DMS 273 (cell line): ENCODE data around the gene PRTFDC1.
A peak's percentile ranks its signal among the peaks of the same experiment; 100 is the strongest.
"Not testable (repeated sequence)": the region's sequence is repeated elsewhere in the genome, so short reads cannot be mapped to it uniquely, and the experiment has no call there.

Experiments
- DNase-seq: peaks from one replicate; lab custom pipeline; 2025; ENCODE audit not compliant: unreplicated experiment; lab: John Stamatoyannopoulos, UW

Gene PRTFDC1

DNA sequence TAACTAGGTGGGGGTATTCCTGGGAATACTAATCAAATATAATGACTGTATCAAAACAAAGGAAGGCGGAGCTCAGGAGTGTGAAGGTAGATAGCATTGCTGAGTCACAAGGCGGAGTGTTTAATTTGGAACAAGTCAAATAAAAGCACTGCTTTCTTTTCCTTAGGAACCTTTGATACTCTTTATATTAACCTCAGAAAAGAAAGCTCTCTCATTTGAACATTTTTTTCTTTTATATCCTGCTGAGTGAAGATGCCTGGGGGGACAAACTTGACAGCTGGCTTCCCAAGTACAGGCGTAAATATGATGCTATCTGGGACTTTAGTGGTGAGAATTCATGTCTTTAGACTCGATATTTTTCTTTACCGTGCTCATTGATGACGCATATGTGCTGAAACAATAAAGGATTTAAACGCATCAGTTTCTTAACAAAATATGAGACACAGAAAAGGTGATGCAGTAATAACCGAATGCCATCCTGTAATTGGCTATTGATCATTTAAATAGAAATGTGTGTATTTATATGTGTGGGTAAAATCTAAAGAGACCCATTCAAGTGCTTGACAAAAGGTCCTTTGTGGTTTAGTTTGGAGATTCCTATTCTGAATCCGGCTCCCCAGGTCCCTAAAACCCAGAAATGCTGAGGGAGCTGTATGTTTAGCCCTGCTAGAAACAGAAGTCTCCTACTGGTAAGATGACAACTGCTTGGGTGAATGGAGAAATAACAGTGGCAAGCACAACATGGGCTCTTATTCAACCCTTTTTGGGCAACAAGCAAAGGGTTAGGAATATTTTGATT, 102.7 kb downstream of the PRTFDC1 start:
- DNase-seq = no peak

GRCh38 chr10:24849051-24849450, 103.4 kb downstream of the PRTFDC1 start:
- no peak for DNase-seq

GRCh38 chr10:24848195-24848594, 104.2 kb downstream of the PRTFDC1 start:
- DNase-seq = no peak

GRCh38 chr10:24847112-24848070, 105.0 kb downstream of the PRTFDC1 start:
- DNase-seq = no peak

GRCh38 chr10:24844742-24845141, 107.7 kb downstream of the PRTFDC1 start:
- no peak for DNase-seq

DNA sequence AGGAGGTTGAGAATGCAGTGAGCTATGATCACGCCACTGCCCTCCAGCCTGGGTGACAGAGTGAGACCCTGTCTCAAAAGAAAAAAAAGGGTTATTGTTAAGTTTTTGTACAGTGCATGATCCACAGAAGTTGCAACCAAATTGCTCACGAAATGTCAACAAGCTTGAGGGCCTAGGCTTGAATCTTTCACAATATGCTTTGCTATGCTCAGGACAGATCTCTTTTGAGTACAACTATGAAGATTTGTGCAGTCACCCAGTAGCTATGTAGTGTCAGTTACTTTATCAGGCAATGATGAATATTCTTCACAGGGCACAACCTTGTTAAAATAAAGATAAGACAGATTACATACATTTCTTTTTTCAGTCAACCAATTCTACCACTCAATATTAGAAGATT, 109.2 kb downstream of the PRTFDC1 start:
- no peak for DNase-seq

- DNase-seq = no peak
Observed at GRCh38 chr10:24842856-24843255, 109.5 kb downstream of the PRTFDC1 start.

DNA sequence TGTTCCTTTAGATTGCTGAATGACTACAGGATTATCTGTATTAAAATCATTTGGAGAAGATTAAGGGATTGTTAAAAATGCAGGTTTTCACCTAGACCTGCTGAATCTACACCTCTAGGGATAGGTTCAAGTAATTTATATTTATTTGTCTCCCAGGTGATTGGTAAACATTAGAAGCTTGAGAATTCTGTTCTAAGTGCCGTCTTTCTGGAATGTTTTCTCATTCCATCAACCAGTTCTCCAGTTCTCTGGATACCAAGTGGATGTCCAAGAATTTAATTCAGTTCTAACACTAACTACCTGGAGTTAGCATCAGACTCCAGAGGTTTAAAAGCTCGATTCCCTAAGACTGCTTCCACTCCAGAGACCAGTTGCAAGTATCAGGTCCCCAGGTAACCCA, 110.9 kb downstream of the PRTFDC1 start:
- DNase-seq = no peak

DNA sequence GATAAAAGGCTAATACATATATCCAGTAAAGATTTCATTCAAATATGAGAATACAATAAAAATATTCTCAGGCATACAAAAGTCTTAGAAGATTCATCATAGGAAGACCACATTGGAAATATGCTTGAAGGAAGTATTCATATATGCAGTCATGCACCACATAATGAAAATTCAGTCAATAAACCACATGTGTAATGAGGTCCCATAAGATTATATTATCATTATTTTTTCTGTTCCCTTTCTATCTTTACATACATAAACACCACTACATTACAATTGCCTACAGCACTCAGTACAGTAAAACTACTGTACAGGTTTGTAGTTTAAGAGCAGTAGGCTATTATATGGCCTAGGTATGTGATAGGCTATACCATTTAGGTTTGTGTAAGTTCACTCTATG, 111.6 kb downstream of the PRTFDC1 start:
- DNase-seq = no peak

DNA sequence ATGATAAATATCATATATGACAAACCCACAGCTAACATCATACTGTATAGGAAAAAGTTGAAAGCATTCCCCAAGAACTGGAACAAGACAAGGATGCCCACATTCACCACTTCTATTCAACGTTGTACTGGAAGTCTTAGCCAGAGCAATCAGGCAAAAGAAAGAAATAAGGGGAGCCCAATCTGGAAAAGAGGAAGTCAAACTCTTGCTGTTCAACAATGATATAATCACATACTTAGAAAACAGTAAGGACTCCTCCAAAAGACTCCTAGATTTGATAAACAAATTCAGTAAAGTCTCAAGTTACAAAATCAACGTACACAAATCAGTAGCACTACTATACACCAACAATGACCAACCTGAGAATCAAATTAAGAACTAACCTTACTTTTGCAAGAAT, 114.6 kb downstream of the PRTFDC1 start:
- DNase-seq = not testable (repeated sequence)

DNA sequence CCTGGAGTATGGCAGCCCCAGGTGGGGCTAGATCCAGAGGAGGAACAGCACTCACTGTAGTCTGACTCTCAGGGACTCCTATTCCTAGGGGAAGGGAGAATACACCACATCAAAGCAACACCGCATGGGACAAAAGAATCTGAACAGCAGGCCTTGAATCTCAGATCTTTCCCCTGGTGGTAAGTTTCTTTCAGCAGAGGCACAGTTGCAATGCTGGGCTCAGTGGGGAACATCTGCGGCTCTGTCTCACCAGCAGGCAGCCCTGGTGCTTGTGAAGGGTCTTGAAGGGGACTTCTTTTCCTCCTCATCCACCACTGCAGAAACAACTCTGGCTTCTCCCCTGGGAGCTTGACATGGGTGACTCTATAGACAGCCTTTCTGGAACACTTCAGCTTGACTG, 117.5 kb downstream of the PRTFDC1 start:
- no peak for DNase-seq

DNA sequence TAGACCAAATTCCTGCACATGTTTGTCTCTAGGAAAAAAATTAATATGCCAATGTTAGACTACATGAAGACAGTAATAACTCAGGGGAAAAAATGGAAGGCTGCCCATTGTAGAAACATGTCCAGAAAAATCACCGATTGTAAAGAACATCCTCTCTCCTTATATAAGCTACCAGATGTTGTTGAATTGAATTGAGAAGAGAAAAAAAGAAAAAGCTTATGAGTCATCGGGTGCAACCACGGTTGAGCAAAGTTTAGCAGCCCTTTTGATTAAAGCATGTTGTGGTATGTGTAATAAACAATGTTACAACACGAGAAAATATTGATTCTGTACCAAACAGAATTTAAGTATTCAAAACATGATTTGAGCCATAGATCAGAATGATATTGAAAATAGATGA, 126.4 kb downstream of the PRTFDC1 start:
- peak; percentile 36 for DNase-seq

- DNase-seq = no peak
Observed at GRCh38 chr10:24825551-24825950, 126.9 kb downstream of the PRTFDC1 start.

GRCh38 chr10:24824536-24824935, 127.9 kb downstream of the PRTFDC1 start:
- no peak for DNase-seq

DNA sequence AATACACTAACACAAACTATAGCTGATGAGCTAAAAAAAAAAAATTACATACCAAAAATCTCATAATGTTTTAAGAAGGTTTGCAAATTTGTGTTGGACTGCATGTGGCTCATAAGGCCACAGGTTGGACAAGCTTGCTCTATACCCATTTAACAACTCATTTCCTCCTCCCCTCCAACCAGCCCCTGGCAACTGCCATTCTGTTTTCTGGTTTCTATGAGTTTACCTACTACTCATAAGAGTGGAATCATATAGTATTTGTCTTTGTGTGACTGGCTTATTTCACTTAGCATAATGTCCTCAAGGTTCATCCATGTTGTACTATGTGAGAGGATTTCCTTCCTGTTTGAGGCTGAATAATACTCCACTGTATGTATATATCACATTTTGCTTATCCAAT, 128.3 kb downstream of the PRTFDC1 start:
- DNase-seq = no peak

GRCh38 chr10:24822590-24822989, 129.8 kb downstream of the PRTFDC1 start:
- DNase-seq = no peak

DNA sequence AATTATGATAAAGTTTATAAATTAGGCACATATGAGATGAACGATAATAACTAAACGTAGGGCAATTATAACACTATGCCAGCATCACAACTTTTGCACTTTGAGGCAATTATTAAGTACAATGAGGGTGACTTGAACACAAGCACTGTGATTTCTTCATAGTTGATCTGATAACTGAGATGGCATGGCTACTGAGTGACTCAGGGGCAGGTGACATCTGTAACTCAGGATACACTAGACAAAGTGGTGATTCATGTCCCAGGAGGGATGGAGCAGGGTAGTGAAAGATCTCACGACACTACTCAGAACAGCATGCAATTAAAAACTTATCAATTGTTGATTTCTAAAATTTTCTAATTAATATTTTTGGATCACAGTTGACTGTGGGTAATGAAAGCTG, 130.4 kb downstream of the PRTFDC1 start:
- DNase-seq = no peak

DNA sequence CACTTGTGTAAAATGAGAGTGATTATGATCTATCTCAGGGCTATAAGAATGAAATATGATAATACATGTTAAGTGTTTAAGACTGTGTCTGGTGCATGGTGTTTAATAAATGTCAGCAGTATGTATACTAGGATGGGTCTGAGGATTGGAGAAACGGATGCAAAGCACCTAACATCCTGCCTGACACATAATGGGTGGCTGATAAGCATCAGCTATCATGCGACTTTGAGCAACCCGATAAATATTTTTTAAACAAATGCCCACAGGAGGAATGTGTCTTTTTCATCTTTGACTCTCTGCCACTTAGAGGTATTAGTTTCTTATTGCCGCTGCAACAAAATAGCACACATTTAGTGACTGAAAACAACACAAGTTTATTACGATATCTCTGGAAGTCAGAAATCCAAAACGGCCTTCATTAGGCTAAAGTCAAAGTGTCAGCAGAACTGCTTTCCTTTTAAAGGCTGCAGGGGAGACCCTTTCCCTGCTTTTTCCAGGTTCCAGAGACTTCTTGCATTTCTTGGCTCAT, 135.5 kb downstream of the PRTFDC1 start:
- no peak for DNase-seq

DNA sequence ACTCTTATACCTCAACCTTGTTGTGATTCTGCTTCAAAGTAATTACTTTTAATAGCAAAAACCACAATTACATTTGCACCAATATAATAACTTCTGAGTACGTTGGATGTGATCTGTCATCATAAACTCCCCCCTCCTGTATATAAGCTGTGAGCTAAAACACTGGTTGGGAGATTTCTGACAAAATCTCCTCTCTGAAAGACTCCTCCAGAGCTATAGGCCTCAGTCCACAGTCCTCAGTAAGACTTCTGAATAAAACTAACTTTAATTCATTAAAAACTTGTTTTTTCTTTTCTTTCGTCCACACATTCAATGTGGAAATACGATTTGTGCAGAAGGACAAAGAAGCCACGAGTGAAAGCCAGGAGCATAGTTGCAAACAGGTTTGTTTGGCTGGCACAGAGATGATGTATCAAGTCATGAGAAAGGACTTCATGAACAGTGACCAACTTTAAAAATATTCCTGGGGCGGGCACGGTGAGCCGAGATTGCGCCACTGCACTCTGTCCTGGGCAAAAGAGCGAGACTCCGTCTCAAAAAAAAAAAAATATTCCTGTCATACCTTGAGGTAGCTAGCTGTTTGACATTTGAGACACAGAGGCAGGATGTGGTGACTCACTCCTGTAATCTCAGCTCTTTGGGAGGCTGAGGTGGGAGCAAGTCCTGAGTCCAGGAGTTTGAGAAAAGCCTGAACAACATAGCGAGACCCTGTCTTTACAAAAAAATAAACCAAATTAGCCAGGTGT, 137.7 kb downstream of the PRTFDC1 start:
- DNase-seq = no peak

GRCh38 chr10:24813856-24814255, 138.6 kb downstream of the PRTFDC1 start:
- no peak for DNase-seq

GRCh38 chr10:24806262-24806661, 146.1 kb downstream of the PRTFDC1 start:
- no peak for DNase-seq
